Posterior cingulate gyrus (tissue), 11 donors: ENCODE results near the gene PGLYRP4.

Experiments used
- DNase-seq, 10 donors: peaks; one replicate each; pipeline versions ENCODE4 v3.0.0 to v3.0.0-alpha.2; 2020 to 2021; ENCODE audit warnings: mixed read lengths in 3 of 10
- intact Hi-C: fragments of 100-400 bp; cut with DNase I; formaldehyde crosslinking; loops from one replicate; pipeline ENCODE4 v1.15.1; 2023

Gene PGLYRP4

DNA sequence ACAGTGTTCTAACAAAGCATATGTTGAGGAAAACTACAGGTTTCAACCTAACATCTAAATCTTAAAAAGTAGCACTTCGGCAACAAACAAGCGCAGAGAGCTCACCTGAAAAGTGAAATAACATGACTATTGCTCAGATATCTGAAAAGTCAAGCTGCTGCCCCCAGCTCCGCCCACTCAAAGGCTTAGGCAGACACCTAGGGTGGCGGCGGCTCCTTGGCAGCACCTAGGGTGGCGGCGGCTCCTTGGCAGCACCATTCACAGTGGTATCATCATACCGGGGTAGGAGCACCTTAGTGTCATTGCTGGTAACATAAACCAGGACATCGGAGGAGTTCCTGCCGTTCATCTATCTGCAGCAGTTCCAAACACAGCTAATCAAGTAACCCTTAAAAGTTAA is 30.9 kb upstream of the PGLYRP4 start:
- intact Hi-C loops: no loop called here
- no peak for DNase-seq

DNA sequence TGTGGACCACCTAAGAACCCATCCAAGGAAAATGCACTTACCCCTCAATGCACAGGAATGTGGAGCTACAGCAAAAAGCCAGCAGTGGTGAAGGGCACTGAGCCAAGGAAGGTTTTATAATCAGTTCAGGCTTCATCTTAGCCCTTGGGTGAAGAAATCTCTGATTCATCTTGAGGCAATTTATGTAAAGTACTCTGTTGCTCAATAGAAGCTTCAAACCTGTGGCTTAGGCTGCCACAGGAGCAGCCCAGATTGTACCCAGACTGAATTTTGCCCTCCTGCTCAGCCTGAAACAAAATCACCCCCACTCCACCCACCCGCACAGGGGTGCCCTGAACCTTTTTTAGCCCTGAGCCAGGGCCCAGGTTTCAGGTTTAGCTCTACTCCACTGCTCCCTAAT is 26.9 kb upstream of the PGLYRP4 start, which contains the start of gene S100A12:
Gene S100A12, minus strand, starts transcription at position 111 of the 400 bp plus-strand sequence. CDS start 1,029 bp downstream, outside the sequence.
- intact Hi-C loops: no loop called here
- no peak for DNase-seq

DNA sequence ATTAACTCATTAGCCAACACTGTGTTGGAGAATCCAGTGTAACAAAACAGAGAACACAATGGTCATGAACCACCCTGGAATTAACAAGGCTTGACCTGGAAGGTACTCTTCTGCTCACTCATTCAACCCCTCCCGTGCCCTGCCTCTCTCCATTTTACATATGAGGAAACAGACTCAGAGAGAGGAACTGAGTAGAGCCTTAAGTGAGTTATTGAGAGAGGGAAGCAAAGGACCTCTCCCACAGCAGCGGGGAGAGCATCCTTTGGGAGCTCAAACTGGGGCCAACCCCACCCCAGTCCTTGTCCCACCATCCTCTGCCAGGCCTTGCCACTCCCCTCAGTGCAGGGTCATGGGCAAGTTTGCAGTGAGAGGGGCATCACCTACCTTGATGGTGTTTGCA is 25.4 kb upstream of the PGLYRP4 start:
- intact Hi-C loops: no loop called here
- no peak for DNase-seq

DNA sequence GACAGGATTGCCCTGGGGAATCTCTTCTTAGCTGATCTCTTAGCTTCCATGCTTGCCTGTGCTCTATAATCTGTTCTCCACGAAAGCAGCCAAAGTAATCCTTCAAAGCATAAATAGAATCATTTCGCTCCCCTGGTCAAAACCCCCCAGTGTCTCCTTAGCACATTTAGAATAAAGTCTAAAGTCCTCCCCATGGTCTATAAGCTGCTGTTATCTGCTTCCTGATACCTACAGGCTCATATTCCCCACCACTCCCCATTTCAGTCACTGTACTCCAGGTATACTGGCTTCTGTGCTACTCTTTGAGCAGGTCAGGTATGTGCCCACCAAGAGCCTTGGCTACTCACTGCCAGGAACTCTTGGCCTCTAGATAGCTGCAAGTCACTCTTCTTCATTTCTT is 23.9 kb upstream of the PGLYRP4 start:
- intact Hi-C loops: no loop called here
- no peak for DNase-seq

- intact Hi-C loops: no loop called here
- no peak for DNase-seq
Observed at GRCh38 chr1:153371231-153371630, 22.6 kb upstream of the PGLYRP4 start.

- DNase-seq: no peak
- intact Hi-C loops: no loop called here
Observed at GRCh38 chr1:153370146-153370545, 21.5 kb upstream of the PGLYRP4 start.

DNA sequence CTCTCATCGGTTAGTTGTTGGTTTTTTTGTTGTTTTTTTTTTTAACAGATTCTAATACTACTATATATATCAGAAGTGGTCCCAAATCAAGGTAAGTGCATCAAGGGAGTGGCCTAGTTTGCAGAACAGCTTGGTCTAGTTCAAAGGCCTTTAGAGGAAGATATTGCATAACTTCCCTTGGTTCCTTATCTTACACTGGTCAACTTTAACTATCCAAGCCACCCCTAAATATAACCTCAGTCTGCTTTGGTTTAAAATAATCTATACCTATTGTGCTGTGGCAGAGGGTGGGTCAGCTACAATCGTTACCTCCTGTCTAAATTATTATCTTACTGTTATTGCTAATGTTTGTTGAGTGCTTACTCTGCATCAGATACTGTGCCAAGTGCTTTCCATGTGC is 19.9 kb upstream of the PGLYRP4 start:
- no peak for DNase-seq
- intact Hi-C loops: no loop called here

DNA sequence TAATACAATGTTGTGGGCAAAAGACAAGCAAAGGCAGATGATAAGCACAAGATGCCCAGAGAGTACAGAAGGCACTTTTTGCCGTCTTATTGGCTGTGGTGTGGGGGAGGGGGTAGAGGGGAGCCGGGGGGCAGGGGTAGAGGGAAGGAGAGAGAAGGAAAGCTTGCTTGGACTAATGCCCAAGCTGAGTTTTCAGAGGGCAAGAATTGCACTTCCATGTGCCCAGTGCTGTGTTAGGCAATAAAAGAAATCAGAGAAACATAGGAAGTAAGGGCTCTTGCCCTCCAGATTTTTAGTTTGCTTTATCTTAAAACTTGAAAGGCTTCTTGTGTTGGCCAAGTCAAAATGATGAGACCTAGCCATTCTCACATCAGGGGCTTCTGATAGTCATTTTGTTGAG is 18.4 kb upstream of the PGLYRP4 start:
- DNase-seq: no peak
- intact Hi-C loops: no loop called here

GRCh38 chr1:153366261-153366660 is 17.6 kb upstream of the PGLYRP4 start:
- intact Hi-C loops: no loop called here
- DNase-seq: no peak

DNA sequence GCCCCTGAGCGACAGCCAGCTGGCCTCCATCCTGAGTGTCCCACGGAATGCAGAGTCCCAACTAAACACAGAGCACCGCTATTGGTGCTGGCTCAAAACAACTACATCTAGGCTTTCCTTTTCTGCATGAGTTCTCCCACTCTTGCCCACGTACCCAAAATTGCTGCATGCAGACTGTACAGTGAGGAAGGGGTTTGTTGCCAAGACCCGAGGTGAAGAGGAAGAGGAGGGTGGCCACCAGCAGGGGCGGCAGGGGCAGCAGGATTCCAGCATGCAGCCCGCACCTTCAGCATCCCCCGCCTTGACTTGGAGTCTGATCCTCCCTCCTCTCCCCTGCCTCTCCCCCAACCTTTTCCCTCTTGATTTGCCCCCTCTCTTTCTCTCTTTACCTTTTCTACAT is 17.1 kb upstream of the PGLYRP4 start:
- DNase-seq: no peak
- intact Hi-C loops: no loop called here

- no peak for DNase-seq
- intact Hi-C loops: no loop called here
Observed at GRCh38 chr1:153364766-153365666, 16.4 kb upstream of the PGLYRP4 start.

- DNase-seq: no peak
- intact Hi-C loops: no loop called here
Observed at GRCh38 chr1:153364156-153364555, 15.5 kb upstream of the PGLYRP4 start.

DNA sequence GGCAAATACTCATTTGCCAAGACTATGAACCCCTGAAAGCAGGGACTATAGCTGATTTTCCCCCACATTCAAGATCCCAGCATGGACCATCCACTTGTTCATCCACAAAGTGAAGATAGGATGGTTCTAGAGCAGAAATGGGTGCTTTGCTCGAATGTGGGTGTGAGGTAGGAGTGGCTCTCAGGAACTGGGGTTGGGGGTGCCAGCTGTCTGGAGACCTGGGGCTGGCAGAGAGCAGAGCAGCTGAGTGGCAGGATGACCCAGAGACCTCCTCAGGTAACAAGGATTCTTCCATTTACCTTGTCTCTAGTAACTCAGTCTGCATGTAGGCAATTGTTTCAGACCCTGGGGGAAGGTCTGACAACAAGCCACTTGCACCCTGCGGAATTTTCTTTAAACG is 15.0 kb upstream of the PGLYRP4 start:
- no peak for DNase-seq
- intact Hi-C loops: no loop called here

DNA sequence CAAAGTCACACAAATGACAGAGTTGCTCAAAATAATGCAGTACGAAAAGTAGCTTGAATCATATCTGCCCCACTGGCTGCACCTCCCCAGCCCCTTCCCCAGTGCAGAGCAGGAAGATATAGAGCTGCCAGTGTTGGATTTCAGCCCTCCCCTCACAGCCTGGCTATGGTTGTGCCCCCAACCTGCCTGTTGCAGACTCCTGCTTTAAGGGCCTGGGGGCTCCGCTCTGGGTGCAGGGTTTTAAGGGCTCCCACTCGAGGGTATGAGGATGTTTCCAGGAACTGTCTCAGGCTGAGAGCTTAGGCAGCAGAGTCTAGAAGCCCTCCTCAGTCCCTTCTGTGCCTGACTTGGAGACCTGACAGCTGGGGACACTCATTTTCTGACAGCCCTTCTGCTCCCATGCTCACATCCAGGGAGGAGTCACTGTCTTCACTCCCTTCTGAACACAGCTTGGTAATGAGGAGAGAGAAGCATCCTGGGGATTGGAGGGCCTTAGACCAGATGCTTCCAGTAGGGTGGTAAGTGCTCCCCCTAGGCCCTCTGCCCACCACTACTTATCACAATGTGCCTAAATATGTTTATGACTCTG is 13.6 kb upstream of the PGLYRP4 start:
- intact Hi-C loops: no loop called here
- DNase-seq: no peak

GRCh38 chr1:153361480-153362109 is 13.0 kb upstream of the PGLYRP4 start:
- intact Hi-C loops: no loop called here
- no peak for DNase-seq

DNA sequence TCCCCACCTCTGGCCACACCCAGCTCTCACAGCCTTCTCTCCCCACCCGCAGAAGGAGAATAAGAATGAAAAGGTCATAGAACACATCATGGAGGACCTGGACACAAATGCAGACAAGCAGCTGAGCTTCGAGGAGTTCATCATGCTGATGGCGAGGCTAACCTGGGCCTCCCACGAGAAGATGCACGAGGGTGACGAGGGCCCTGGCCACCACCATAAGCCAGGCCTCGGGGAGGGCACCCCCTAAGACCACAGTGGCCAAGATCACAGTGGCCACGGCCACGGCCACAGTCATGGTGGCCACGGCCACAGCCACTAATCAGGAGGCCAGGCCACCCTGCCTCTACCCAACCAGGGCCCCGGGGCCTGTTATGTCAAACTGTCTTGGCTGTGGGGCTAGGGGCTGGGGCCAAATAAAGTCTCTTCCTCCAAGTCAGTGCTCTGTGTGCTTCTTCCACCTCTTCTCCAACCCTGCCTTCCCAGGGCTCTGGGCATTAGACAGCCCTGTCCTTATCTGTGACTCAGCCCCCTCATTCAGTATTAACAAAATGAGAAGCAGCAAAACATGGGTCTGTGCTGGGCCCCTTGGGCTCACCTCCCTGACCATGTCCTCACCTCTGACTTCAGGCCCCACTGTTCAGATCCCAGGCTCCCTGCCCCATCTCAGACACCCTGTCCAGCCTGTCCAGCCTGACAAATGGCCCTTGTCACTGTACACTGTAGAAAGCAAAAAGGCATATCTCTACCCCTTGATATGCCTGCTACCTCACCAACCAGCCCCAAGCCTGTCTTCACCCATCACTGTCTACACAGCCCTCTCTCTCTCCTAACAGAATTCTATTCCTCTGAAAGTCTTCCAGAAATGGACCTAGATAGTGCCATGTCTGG is 12.2 kb upstream of the PGLYRP4 start:
- intact Hi-C loops: no loop called here
- no peak for DNase-seq

DNA sequence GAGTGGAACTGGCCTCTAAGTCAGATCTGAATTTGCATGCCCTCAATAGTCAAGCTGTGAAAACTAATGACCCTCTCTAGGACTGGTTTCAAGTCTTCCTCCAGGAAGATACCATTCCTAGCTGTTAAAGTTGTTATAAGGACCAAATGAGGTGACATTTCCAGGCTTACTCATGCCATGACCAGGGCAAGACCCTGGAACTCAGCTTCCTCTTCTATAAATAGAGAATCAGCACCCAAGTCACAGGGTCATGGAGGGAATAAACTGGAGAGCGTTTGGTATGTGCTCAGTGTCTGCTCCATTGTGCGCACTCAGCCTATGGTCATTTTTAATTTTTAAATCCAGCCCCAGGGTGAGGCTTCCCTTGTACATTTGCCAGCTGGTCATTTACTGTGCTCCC is 11.5 kb upstream of the PGLYRP4 start:
- DNase-seq: no peak
- intact Hi-C loops: no loop called here

GRCh38 chr1:153359241-153359640 is 10.6 kb upstream of the PGLYRP4 start:
- no peak for DNase-seq
- intact Hi-C loops: loop anchor here (10.0 kb wide), 1 partner anchor 206 kb away; the partner anchor contains the start of gene S100A2

GRCh38 chr1:153358691-153358975 is 10.0 kb upstream of the PGLYRP4 start:
- no peak for DNase-seq
- intact Hi-C loops: loop anchor here (10.0 kb wide), 1 partner anchor 206 kb away; the partner anchor contains the start of gene S100A2

- intact Hi-C loops: loop anchor here (10.0 kb wide), 1 partner anchor 207 kb away; the partner anchor contains the start of gene S100A2
- no peak for DNase-seq
Observed at GRCh38 chr1:153357853-153358690, 9.4 kb upstream of the PGLYRP4 start, which contains the start of gene S100A9. Gene S100A9, plus strand, starts transcription at chr1:153357854. Its CDS starts 430 bp downstream, at chr1:153358284.
